Measurements from ENCODE around the gene AUTS2.

AUTS2 gene

DNA sequence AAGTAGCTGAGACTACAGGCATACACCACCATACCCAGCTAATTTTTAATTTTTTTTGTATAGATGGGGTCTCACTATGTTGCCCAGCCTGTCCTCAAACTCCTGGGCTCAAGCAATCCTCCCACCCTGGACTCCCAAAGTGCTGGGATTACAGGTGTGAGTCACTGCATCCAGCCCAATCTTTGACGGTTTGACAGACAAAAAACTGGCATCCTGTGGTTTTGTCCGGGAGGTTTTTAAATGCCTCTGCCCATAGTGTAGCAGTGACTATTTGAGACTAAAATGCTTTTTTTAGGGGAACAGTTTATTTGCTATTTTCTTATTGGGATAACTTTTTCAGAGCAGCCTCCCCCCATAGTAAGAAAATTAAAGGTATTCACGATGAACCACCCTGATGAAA is 1010.0 kb downstream of the AUTS2 start:
- Histone ChIP-seq H3K4me3 (ENCODE audit: low read depth, low read length) (no peak overlapping the region), H3K4me1 (ENCODE audit: control insufficient read depth, insufficient read depth, low read length) (no peaks in the 10 kb centered on the region), H3K36me3 (ENCODE audit: control insufficient read depth in 2 of 2, insufficient read depth in 1 of 2, low read length in 2 of 2) (no peaks in the 10 kb centered on the region), H3K9me3 (ENCODE audit: control insufficient read depth, insufficient read depth, low read depth, low read length) (no peaks in the 10 kb centered on the region), H3K27ac (ENCODE audit: extremely low read depth, low read depth, low read length) (no peak overlapping the region)
- POLR2A ChIA-PET: no interaction called here
- TF ChIP-seq BCL11B (tag by site-specific recombination; IDR thresholded peaks at IDR 0.05; ENCODE audit: low read depth) (no peak), MYNN (tag by site-specific recombination; IDR thresholded peaks at IDR 0.05; ENCODE audit: borderline replicate concordance) (no peak), ZNF121 (tag by site-specific recombination; IDR thresholded peaks at IDR 0.05) (peak; percentile 42; the same call in 1 of the 2 replicates)
- CTCF ChIA-PET: no interaction called here

- peak; percentile 68 for TF ChIP-seq FEZF1 (tag by site-specific recombination; IDR thresholded peaks at IDR 0.05)
- TF ChIP-seq, protein P1, sequence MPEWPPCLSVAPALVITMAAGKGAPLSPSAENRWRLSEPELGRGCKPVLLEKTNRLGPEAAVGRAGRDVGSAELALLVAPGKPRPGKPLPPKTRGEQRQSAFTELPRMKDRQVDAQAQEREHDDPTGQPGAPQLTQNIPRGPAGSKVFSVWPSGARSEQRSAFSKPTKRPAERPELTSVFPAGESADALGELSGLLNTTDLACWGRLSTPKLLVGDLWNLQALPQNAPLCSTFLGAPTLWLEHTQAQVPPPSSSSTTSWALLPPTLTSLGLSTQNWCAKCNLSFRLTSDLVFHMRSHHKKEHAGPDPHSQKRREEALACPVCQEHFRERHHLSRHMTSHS (tag by site-specific recombination; IDR thresholded peaks at IDR 0.05): no peak
- TF ChIP-seq BCL11B (tag by site-specific recombination; IDR thresholded peaks at IDR 0.05; ENCODE audit: low read depth): no peak
- TF ChIP-seq ZNF302 (tag by site-specific recombination; IDR thresholded peaks at IDR 0.05; ENCODE audit: low read depth): no peak
- no peak for TF ChIP-seq ZXDB (tag by site-specific recombination; IDR thresholded peaks at IDR 0.05)
- no peak for TF ChIP-seq ZNF654 (tag by site-specific recombination; IDR thresholded peaks at IDR 0.05; ENCODE audit: low read depth)
- TF ChIP-seq ZBTB26 (tag by site-specific recombination; optimal IDR thresholded peaks at IDR 0.05): no peak
- peak; percentile 79 for TF ChIP-seq SP7 (tag by site-specific recombination; IDR thresholded peaks at IDR 0.05)
- no peak for TF ChIP-seq ZBTB11 (tag by site-specific recombination; conservative IDR thresholded peaks at IDR 0.05; ENCODE audit: low read depth)
- TF ChIP-seq, protein P2, sequence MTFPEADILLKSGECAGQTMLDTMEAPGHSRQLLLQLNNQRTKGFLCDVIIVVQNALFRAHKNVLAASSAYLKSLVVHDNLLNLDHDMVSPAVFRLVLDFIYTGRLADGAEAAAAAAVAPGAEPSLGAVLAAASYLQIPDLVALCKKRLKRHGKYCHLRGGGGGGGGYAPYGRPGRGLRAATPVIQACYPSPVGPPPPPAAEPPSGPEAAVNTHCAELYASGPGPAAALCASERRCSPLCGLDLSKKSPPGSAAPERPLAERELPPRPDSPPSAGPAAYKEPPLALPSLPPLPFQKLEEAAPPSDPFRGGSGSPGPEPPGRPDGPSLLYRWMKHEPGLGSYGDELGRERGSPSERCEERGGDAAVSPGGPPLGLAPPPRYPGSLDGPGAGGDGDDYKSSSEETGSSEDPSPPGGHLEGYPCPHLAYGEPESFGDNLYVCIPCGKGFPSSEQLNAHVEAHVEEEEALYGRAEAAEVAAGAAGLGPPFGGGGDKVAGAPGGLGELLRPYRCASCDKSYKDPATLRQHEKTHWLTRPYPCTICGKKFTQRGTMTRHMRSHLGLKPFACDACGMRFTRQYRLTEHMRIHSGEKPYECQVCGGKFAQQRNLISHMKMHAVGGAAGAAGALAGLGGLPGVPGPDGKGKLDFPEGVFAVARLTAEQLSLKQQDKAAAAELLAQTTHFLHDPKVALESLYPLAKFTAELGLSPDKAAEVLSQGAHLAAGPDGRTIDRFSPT (tag by site-specific recombination; IDR thresholded peaks at IDR 0.05): no peak
- 0 out of 2 replicates have a peak, but pooled peaks have one; percentile 56 for TF ChIP-seq TCF7L2 (IDR thresholded peaks at IDR 0.05; ENCODE audit: borderline replicate concordance, low read depth, low read length)
- 0 out of 2 replicates have a peak, but pooled peaks have one; percentile 46 for TF ChIP-seq ZFP69B (tag by site-specific recombination; IDR thresholded peaks at IDR 0.05)
- no peak for TF ChIP-seq HOXA7 (CRISPR knock-in tag; IDR thresholded peaks at IDR 0.05; ENCODE audit: borderline replicate concordance)
- TF ChIP-seq, protein P3, sequence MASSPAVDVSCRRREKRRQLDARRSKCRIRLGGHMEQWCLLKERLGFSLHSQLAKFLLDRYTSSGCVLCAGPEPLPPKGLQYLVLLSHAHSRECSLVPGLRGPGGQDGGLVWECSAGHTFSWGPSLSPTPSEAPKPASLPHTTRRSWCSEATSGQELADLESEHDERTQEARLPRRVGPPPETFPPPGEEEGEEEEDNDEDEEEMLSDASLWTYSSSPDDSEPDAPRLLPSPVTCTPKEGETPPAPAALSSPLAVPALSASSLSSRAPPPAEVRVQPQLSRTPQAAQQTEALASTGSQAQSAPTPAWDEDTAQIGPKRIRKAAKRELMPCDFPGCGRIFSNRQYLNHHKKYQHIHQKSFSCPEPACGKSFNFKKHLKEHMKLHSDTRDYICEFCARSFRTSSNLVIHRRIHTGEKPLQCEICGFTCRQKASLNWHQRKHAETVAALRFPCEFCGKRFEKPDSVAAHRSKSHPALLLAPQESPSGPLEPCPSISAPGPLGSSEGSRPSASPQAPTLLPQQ (tag by site-specific recombination; IDR thresholded peaks at IDR 0.05): peak; percentile 84
- POLR2A ChIA-PET: no interaction called here
- Histone ChIP-seq H3K27ac (ENCODE audit: extremely low read depth, low read depth, low read length) (no peak overlapping the region), H3K9me3 (ENCODE audit: control insufficient read depth, insufficient read depth, low read depth, low read length) (no peaks in the 10 kb centered on the region), H3K4me3 (ENCODE audit: low read depth, low read length) (no peak overlapping the region), H3K4me1 (ENCODE audit: control insufficient read depth, insufficient read depth, low read length) (peaks cover 4% of the 10 kb centered on the region; the same call in 1 of the 2 replicates), H3K36me3 (ENCODE audit: control insufficient read depth in 2 of 2, insufficient read depth in 1 of 2, low read length in 2 of 2) (no peaks in the 10 kb centered on the region)
- CTCF ChIA-PET: no interaction called here
Observed at GRCh38 chr7:70612811-70613210, 1014.5 kb downstream of the AUTS2 start.
